ENCODE results near the gene CARNS1.

Gene CARNS1

DNA sequence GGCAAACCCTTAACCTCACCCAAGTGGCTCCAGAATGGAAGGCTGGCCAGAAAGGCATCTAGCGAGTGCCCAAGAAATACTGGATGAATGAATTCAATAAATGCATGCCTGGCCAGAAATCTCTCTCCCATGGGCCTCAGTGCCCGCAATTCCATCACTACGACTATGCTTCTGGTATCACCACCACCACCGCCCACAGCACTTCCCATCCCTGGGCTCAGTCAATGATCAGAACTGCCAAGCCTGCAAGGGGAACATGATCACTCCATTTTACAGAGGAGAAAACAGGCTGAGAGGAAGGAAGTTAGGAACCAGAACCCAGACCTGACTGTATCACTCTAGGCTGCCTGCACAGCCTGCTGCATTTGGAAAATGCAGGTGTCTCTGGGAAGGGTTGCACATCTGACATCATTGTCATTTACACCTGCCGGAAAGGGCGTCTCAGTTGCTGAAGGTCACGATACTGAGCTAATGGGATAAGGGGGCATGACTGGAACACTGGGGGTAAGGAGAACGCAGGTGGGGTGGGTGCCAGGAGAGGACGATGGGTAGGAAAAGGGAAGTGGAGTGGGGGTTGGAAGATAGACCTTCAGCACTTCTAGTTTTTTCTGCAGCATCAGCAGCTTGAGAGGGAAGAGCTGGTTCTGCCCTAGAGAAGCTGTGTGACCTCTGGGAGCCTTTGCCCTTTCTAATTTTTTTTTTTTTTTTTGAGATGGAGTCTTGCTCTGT lies 33.8 kb downstream of the CARNS1 start:
- no peak for DNase-seq (ENCODE audit: low spot score)
- CTCF ChIA-PET: interaction anchor here (1.0 to 1.1 kb wide), 2 partner anchors 9 to 181 kb away, joined by 3 to 4 read pairs; no protein-coding TSS in a partner anchor
- H3K27ac ChIP-seq: no peak overlapping the region
- POLR2A ChIA-PET (ENCODE audit: low non-redundant PET): interaction anchor here (0.6 to 0.7 kb wide), 2 partner anchors 16 to 1160 kb away, joined by 3 to 5 read pairs; partner anchors contain the start of gene YIF1A
- TF ChIP-seq, protein P1, sequence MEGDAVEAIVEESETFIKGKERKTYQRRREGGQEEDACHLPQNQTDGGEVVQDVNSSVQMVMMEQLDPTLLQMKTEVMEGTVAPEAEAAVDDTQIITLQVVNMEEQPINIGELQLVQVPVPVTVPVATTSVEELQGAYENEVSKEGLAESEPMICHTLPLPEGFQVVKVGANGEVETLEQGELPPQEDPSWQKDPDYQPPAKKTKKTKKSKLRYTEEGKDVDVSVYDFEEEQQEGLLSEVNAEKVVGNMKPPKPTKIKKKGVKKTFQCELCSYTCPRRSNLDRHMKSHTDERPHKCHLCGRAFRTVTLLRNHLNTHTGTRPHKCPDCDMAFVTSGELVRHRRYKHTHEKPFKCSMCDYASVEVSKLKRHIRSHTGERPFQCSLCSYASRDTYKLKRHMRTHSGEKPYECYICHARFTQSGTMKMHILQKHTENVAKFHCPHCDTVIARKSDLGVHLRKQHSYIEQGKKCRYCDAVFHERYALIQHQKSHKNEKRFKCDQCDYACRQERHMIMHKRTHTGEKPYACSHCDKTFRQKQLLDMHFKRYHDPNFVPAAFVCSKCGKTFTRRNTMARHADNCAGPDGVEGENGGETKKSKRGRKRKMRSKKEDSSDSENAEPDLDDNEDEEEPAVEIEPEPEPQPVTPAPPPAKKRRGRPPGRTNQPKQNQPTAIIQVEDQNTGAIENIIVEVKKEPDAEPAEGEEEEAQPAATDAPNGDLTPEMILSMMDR (conservative IDR thresholded peaks at IDR 0.05; ENCODE audit: low read depth): no peak

DNA sequence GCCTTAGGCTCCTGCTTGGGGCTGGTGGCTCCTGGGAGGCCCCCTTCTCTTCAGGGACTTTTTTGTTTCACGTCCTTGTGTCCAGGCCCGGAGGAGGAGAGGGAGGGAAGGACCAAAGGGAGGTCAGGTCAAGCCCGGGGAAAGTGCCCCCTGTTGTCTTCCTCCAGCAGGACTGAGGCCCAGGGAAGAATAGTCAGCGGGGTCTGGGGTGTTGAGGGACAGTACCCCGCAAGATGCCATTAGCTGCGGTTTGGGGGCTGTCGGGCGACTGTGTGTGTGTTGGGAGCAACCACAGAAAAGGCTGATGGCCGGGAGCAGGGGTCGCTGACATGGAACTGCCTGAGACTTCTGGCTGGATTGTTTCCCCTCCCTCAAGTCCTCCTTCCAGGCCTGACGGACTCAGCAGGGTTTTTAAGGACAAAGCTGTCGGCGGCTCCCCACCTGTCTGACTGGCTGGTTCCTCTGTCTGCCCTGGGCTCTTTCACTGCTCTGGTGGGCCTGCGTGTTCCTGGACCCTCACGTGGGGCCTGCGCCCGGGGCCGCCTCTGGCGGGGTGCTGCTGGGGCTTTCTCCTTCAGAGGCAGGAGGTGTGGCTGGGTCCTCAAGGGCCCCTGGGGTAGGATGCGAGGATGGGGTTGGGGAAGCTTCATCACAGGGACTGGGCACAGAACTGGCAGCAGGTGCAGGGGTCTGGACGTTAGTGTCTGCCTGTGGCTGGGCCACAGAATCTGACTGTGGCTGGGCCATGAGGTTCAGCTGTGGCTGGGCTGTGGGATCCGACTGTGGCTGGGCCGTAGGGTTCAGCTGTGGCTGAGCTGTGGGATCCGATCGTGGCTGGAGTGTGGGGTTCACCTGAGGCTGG lies 35.5 kb downstream of the CARNS1 start:
- TF ChIP-seq, protein P1 (conservative IDR thresholded peaks at IDR 0.05; ENCODE audit: low read depth): no peak
- H3K27ac ChIP-seq: no peak overlapping the region
- DNase-seq (ENCODE audit: low spot score): no peak
- ChIA-PET POLR2A (ENCODE audit: low non-redundant PET) (no interaction called here), CTCF (no interaction called here)

DNA sequence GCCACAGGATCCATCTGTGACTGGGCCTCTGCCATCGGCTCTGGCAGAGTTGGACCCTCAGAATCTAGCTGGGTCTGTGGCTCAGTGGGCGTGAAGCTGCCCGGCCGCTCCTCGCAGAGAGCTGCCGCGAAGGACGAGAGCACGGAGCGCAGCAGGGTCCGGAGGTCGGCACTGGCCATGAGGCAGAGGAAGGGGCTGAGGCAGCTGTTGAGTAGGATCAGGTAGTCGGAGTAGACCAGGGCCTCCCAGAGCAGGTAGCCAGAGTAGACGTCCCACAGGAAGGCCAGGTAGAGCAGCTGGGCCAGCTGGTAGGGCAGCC lies 36.1 kb downstream of the CARNS1 start:
- TF ChIP-seq, protein P1 (conservative IDR thresholded peaks at IDR 0.05; ENCODE audit: low read depth): no peak
- ChIA-PET POLR2A (ENCODE audit: low non-redundant PET) (no interaction called here), CTCF (interaction anchor here (0.6 kb wide), 1 partner anchor 45 kb away, joined by 3 read pairs; no protein-coding TSS in a partner anchor)
- peak overlapping the region; percentile 12; the same call in 1 of the 2 replicates for H3K27ac ChIP-seq
- DNase-seq (ENCODE audit: low spot score): no peak

DNA sequence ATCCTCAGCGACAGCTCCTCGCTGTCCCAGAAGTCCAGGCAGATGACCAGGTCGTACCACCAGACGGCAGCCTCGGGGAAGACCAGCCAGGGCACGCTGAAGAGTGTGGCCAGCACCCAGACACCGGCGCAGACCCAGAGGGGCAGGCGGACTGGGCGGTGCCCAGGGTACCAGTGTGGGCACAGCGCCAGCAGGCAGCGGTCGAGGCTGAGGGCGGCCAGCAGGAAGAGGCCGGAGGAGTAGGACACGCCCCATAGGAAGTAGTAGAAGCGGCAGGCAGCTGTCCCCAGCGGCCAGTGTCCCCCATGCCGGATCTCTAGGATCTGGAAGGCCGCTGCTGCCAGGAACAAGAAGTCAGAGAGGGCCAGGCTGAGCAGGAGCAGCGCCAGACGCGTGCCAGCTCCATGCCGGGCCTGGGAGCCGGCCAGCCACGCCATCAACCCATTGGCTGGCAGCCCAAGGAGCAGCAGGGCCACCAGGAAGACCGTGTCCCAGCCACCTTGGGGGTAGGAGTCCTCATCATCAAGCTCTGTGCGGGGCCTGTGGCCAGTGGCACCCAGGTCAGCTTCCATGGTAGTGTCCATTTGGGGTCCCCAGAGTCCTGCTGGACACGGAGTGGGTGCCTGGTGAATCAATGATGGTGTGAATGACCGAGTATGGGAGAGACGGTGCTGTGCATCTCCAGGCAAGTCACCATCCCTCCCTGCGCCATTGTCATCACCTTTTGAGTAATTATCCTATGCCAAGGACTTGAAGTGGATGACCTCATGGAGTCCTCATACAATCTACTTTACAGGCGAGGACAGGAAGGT lies 36.9 kb downstream of the CARNS1 start, which contains the start of gene GPR152:
GPR152 (minus strand) TSS at position 589 of the 812 bp plus-strand sequence; CDS start at position 584, 5 bp downstream.
- peak within 1 kb of the TSS; percentile 12; the same call in 1 of the 2 replicates for H3K27ac ChIP-seq
- POLR2A ChIA-PET (ENCODE audit: low non-redundant PET): no interaction called here
- no peak for DNase-seq (ENCODE audit: low spot score)
- TF ChIP-seq, protein P1 (conservative IDR thresholded peaks at IDR 0.05; ENCODE audit: low read depth): no peak
- CTCF ChIA-PET: interaction anchor here (0.6 kb wide), 1 partner anchor 45 kb away, joined by 3 read pairs; no protein-coding TSS in a partner anchor

DNA sequence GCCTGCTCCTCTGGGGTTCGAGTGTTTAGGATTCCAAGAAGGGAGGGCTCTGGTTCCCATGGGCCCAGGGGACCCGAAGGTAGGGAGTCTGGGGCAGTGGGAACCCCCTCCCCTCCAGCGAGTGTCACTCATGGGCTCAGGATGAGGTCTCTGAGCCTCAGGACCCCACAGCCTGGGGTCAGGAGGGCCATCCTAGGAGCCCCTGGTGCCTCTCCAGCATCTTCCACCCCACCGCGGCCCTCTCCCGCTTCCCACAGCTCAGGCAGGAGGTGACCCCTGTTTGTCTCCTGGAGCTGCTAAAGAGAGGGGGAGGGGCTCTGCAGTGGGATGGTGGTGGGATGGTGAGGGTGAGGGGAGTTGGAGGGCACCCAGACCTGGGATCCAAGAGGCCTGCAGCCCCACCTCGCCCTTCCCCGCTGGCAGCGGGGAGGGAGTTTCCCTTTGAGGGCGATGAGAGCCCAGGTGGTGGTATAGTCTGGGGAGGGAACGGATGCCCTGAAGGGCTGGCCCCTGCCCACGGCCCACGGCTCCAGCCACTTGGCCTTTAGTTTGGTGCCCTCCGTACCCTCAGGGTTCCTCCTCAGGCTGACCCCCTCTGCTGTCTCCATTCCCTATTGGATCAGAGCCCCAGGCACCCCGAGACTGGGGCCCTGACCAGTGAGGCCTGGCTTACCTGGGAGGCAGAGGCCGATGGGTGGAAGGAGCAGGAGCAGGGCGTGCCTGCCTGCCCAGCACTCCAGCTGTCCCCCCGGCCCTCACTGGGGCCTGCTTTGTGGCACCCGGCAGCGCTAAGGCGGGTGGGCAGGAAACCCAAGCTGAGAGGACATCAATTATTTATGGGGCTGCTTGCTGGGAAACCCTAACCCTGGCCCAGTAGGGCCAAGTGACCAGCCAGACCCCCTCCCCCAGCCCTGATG lies 38.6 kb downstream of the CARNS1 start:
- ChIA-PET POLR2A (ENCODE audit: low non-redundant PET) (no interaction called here), CTCF (no interaction called here)
- no peak overlapping the region for H3K27ac ChIP-seq
- TF ChIP-seq, protein P1 (conservative IDR thresholded peaks at IDR 0.05; ENCODE audit: low read depth): no peak
- no peak for DNase-seq (ENCODE audit: low spot score)
